Upper lobe of left lung (tissue), 4 donors: ENCODE measurements around the gene CCDC14.

Source experiments
- CTCF ChIP-seq, 6 experiments: fragments of 450-650 bp in 4 of 6; fragments of 200-600 bp in 2 of 6; sonication (generic) in 2 of 6; IDR thresholded peaks; one replicate each; pipeline ENCODE4 v1.5.1; 2016 to 2019; ENCODE audit warnings: antibody characterized with exemption in 6 of 6
- POLR2A ChIP-seq, 4 donors: fragments of 450-650 bp; IDR thresholded peaks; one replicate each; pipeline ENCODE4 v1.5.1; 2016 to 2017; ENCODE audit warnings: antibody characterized with exemption in 4 of 4, mild to moderate bottlenecking in 2 of 4
- POLR2AphosphoS5 ChIP-seq, 2 donors: sonication (generic); formaldehyde crosslinking; IDR thresholded peaks; one replicate each; pipeline ENCODE4 v1.5.1; 2017; ENCODE audit warnings: antibody characterized with exemption in 2 of 2

- no peak for TF ChIP-seq CTCF (IDR thresholded peaks at IDR 0.05)
- no peak for TF ChIP-seq POLR2A (IDR thresholded peaks at IDR 0.05)
- TF ChIP-seq POLR2AphosphoS5 (IDR thresholded peaks at IDR 0.05), result no peak
These were observed 23.3 kb upstream of the CCDC14 start for GRCh38 chr3:123984350-123984749.
